DMS153 (cell line): ENCODE results near the gene KYAT1.

Experiments used
- DNase-seq: peaks from one replicate; lab custom pipeline; 2025; lab: John Stamatoyannopoulos, UW

KYAT1 gene

DNA sequence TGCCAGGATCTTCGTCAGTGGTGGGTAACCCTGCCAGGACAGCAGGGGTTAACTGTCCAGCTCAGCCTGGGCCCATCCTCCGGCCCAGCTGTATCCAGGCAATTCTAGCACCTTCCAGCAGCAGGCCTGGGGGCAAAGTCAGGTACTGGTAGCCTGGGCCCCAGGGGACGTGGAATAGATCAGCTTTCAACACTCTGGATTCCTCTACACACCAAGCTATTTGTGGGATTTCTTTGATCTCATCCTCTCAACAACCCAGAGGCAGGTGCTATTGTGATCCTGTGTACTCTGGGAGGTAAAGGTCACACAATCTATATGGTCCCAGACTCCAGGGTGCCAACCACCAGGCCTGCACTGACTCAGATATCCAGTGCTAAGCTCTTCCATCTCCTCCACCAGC lies 43.4 kb downstream of the KYAT1 start:
- DNase-seq: no peak

DNA sequence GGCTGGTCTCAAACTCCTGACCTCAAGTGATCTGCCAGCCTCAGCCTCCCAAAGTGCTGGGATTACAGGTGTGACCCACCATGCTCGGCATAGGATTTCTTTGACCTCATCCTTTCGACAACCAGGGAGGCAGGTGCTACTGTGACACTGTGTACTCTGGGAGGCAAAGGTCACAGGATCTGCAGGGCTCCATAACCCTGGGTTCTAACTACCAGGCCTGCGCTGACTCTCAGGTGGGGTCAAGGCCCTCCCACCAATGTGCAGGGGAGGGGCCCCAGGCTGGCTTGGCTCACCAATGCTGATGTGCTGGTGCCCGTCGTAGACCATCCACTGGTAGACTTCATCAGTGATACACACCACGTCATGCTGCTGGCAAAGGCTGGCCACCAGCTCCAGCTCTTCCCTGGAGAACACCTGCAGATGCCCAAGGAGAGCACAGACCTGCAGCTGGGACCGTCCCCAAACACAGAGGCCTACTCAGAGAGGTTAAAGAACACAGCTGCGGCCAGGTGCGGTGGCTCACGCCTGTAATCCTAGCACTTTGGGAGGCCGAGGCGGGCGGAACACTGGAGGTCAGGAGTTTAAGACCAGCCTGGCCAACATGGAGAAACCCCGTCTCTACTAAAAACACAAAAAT lies 45.1 kb downstream of the KYAT1 start:
- DNase-seq: no peak

DNA sequence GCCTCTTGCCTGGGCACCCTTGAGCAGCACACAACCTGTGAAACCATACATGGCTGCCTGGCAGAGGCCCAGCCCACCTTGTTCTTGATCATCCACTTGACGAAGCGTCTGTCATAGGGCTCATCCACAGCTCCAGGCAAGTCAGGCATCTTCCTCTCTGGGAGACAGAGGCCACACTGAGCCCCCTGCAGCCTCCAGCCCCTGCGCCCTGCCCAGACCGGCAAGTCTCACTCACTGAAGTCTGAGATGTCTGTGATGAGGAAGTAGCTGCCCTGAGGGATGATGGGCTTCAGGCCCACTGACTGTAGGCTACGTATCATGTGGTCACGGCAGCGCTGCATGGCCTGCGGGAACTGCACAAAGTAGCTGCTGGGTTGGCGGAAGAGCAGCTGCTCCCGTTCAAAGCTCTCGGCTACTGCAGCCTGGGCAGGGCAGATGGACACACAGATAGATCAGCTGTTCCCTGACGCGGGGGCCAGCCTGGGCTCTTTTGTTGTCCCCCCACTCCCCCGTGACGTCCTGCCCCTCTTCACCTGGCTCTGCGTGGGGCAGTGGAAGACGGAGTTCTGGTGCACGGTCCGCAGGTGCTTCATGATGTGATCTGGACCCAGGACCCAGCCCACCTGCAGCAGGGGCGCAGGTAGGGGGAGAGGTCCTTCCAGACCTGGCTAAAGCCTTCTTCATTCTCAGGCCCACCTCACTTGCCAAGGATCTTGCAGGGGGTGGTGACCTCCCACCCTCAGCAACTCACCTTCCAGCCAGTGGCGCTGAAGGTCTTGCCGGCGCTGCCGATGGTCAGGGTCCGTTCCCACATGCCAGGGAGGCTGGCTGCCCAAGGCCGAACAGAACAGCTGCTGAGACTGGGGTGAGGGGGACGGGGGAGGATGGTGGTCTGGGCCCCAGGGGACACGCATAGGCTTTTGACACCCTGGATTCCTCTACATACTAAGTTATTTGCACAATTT lies 46.2 kb downstream of the KYAT1 start:
- no peak for DNase-seq

DNA sequence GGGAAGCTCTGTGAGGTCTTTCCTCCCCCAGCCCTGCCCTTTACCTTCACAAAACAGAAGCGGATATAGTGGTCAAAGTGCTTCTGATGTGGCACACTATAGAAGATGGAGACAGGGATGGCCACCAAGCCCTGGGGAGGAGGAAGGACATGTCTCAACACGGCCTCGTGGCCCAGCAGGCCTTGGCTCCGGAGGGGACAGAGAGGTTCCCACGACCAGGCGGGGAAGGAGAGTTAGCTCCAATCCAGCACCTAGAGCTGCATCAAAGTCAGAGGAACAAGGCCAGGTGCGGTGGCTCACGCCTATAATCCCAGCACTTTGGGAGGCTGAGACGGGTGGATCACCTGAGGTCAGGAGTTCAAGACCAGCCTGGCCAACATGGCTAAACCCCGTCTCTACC lies 48.1 kb downstream of the KYAT1 start:
- DNase-seq: no peak

DNA sequence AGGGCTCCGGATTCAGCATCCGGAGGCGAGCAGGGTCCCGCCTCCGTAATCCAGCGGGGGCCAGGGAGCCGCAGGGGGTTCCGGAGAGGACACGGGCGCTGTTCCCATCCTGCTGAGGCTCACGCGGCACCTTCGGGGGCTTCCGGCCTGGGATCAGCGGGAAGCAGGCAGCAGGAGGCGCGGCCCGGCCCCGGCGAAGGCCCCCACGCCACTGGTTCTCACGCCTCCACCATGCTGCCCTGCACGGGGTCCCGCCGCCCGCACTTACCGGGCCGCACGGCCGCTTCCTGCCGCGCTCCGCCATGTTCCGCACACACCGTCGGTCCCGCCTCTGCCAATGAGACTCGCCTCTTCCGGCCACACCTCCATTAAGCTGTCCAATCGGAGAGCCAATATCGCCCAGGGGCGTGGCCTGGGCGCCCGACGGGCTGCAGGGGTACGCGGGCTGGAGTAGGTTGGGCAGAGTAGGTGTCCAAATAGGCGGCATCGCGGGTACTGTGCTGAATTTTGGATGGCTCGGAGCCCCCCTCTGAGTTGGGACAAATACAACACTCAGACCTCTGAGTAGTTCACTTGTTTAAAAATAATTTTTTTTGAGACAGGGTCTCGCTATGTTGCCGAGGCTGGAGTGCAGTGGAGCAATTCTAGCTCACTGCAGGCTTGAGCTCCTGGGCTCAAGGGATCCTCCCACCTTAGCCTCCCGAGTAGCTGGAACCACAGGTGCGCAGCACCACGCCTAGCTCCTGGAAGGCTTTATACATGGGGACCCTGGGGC lies 52.1 kb downstream of the KYAT1 start, which contains the start of gene SPOUT1:
SPOUT1 (minus strand) TSS at position 318 of the 775 bp plus-strand sequence; CDS start at position 304, 14 bp downstream.
- DNase-seq: peak; percentile 85

DNA sequence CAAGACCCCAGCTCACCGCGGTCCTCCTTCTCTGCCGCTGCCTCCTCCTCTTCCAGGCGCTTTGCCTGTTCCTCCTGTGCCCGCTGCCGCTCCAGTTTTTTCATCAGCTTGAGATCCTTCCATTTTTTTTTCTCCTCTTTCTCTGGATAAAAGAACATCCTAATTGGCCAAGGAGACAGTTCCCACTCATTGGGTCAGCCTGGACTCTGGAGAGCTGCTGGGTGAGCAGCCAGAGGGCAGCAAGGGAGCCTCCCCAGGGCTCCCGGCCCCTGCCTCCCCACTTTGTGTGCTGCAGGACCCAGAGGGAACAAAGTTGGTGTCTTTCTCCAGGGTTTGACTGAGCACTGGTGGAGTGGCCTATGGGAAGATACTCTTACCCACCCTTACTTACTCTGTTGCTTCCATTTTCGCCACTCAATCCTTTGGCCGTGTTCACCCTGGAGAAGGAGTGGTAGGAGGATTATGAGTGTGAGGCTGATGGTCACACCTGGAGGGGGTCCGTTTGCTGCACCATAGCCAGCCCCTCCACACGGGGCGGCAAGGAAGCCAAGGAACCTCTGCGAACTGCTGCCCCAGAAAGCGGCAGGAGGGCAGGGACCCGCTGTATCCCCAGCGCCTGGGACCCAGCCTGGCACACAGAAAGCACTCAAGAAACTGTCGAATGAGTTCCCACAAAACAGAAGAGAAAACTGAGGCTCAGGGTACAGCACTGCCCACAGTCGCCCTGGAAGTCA lies 52.9 kb downstream of the KYAT1 start:
- DNase-seq: no peak

DNA sequence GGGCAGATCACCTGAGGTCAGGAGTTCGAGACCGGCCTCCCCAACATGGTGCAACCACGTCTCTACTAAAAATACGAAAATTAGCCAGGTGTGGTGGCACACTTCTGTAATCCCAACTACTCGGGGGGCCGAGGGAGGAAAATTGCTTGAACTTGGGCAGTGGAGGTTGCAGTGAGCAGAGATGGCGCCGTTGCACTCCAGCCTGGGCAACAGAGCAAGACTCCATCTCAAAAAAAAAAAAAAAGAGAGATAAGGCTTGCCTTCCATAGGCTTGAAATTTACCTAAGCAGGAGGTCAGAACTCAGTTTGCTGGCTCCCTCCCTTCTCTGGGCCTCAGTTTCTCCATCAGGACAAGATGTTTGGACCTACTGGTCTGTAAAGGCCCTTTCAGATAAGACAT lies 53.5 kb downstream of the KYAT1 start:
- DNase-seq: no peak

DNA sequence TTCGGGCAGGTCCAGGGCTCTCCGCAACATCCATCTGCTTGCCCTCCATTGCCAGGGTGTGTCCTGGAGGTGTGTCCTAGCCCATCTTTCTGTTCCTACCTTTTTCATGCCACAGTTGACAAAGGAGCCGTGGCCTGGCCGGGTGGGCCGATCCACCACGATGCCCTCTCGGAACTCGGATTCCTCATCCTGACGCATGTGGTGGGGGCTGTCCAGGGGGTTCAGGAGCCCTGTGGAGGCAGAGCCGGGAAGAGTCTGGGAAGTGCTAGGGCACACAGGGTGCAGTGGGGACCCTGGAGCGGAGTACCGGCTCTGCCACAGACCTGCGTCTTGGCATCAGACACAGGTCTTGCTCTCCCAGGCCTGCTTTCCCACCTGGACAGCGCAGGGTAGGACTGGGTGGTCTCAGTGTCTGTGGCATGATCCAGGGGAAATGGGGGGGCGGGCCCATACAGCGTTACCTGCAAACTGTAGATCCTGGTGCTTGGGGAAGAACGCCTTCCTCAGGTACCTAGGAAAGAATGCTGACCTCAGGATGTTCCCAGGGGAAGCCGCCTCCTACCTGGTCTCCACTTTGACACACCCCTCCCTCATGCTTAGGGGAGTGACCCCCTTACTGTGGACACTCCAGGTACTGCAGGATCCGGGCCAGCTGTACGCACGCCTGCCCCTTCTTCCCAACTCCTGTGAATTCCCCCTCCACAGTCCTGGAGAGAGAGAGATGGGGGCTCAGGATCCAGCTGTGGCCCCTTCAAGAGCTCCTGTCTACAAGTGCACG lies 55.6 kb downstream of the KYAT1 start:
- DNase-seq: no peak

DNA sequence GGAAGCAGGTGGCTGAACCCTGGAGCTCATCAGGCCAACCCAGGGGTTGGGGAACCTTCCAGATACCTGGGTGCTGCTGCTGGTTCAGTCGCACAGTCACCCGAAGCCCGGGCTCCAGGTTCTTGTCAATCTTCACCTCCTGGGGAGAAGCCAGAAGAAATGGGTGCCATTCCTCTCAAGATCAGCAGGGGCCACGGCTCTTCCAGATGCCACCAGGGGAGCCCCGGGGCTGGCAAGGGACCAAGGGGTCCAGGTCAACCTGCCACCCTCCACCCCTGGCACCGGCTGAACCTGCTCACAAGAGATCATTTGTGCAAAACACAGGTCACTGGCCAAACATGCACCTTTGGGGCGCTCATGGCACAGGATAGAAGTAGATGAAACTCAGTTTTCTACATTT lies 56.8 kb downstream of the KYAT1 start:
- no peak for DNase-seq

DNA sequence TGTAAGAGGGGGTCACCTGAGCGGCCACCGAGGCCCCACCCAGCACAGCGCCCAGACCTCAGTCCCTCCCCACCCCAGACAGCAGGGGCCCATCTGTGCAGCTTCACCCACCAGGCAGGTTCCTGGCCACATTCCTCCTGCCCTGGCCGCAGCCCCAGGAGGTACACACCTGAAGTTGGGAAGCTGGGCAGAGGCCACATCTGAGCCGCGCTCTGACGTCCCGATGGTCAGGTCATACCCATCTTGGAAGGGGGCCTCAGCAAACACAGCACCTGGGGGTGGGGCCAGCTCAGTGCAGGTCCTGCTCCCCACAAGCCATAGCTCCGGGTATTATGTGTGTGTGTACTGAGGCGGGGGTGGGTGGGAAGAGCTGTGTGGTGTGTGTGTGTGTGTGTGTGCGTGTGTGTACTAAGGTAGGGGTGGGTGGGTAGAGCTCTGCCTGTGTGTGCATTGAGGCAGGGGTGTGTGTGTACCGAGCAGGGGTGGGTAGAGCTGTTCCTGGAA lies 57.8 kb downstream of the KYAT1 start:
- no peak for DNase-seq

DNA sequence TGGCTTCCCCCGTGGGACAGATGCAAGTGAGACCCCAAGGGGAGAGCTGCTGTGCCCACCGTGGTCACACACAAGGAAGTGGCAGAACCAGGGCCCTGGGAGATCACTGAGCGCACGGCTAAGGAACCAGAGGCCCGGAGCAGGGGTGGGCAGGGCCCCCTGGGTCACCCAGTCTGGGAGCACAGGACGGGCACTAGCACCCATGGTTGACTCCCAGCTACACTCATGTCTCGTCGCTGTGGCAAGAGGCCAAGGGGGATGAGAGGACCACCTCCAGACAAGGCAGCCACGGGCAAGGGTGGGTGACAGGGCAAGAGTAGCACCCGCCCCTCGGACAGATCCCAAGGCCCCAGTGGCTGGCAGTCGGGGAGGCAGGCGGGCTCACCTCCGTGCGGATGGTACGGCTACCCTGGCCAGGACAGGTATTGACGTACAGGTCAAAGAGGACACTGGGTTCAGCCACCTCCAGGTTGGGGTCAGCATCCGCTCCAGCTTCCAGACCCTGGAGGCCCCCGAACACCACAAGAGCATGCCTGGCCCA lies 58.3 kb downstream of the KYAT1 start:
- DNase-seq: no peak

DNA sequence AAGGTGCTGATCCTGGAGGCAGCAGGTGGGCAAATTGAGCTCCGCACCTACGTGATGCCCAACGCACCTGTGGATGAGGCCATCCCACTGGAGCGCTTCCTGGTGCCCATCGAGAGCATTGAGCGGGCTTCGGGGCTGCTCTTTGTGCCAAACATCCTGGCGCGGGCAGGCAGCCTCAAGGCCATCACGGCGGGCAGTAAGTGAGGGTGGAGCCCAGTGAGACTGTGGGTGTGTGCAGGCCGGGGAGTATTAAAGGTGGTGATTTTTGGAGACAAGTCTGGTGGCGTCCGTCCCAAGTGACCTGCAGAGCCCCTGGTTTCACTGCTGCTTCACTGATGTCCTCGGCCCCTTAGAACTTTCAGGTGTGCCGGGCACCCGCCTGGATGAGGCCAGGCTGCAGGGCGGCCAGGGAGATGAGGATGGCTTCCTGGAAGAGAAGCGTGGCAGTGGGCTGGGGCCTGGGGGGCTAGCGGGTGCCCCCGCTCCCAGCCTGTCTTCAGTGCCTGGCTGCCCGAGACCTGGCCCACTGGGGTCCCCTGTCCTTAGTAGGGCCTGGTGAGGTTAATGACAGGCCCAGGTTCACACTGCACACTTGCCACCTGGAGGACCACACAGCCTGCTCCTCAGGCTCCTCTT lies 59.2 kb downstream of the KYAT1 start:
- no peak for DNase-seq

DNA sequence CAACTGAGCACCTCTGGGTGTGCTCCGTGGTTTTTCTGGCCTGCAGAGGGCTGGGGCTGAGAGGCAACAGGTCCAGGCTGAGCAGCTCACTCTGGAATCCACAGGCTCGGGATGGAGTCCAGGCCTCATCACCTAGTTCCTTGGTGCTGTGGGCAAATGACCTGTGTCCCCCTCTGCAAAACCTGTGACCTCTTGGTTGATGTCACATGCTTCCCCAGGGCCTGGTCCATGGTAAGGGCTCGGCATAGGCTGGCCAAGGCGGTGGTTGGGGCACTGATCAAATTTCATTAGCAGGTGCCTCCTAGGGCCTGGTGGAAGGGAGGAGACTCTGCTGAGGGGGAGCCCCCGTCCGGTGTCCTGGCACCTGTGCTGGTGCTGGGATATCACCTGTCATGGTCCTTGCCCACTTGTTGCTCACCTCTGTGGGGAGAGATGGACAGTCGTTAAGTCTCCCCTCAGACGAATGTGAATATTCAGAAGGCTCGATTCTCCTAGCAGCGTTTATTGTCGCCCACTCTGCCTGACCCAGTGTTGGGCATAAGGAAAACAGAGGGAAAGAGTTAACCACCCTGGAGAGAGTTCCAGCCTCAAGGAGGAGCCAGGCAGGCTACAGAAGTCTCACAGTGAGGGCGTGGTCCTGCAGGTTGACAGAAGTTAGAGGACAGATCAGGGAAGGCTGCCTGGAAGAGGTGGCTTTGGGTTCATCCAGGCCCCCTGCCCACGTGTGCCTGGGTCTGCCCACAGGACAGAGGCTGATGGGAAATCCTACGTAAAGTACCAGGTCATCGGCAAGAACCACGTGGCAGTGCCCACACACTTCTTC lies 60.0 kb downstream of the KYAT1 start:
- DNase-seq: no peak

DNA sequence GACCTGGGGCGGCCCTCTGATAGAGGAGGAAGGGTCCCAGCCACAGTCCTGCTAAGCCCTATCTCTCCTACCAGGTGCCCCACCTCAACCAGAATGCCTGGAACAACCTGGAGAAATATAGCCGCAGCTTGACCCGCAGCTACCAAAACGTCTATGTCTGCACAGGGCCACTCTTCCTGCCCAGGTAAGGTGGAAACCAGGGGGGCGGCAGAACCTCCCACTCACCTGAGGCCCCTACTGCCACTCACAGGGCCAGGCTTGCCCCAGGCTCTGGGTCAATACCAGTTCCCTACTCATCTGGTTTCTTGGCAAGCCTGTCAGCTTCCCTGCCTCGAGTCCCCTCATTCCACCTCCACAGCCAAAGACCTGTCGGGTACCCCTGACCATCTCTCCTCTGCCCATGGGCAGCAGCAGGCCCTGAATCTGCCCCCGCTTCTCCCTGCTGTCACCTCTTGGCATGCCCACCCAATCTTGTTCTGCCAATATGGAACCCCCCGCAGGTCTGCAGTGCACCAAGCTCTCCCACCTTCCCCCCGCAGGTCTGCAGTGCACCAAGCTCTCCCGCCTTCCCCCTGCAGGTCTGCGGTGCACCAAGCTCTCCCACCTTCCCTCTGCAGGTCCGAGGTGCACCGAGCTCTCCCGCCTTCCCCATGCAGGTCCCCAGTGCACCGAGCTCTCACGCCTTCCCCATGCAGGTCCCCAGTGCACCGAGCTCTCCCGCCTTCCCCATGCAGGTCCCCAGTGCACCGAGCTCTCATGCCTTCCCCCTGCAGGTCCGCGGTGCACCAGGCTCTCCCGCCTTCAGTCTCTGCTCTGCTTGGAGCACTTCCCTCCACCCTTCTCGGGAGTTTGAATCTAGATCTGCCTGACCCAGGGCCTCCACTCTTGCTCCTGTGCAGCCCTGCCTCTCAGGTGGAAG lies 60.8 kb downstream of the KYAT1 start:
- no peak for DNase-seq

DNA sequence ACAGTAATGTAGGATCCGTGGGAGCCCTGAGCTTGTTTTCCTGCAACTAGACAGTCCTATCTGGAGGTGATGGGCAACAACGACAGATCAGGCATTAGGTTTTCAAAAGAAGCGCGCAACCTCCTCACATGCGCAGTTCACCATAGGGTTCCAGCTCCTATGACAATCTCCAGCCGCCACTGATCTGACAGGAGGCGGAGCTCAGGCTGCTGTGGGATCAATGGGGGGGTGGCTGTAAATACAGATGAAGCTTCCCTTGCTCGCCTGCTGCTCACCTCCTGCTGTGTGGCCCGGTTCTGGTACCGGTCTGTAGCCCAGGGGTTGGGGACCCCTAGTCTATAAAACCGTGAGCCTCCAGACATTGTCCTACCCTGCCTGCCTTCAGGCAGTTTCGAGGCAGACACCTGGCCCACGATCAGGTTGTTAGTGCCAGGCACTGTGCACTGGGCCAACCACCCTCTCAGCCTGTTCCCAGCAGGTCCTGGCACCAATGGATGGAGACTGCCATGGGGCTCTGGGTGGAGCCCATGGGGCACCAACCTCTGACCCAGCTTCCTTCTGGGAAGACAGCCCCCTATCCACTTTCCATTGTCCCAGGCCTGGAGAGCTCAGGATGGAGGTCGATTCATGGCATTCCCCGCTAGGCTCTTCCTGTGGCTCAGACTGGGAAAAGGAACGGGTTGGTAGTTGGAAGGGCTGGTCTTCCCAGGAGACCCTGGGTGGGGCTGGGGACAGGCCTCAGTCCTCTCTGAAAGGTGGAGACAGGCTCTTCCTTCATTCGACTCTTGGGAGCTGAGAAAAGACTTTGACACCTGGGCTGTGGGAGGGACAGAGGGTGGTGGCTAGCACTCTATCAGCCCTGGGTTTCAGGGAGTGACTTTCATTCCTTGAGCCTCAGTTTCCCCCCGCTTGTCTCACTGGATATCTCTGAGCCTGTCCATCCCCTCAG lies 61.8 kb downstream of the KYAT1 start:
- DNase-seq: peak; percentile 3

DNA sequence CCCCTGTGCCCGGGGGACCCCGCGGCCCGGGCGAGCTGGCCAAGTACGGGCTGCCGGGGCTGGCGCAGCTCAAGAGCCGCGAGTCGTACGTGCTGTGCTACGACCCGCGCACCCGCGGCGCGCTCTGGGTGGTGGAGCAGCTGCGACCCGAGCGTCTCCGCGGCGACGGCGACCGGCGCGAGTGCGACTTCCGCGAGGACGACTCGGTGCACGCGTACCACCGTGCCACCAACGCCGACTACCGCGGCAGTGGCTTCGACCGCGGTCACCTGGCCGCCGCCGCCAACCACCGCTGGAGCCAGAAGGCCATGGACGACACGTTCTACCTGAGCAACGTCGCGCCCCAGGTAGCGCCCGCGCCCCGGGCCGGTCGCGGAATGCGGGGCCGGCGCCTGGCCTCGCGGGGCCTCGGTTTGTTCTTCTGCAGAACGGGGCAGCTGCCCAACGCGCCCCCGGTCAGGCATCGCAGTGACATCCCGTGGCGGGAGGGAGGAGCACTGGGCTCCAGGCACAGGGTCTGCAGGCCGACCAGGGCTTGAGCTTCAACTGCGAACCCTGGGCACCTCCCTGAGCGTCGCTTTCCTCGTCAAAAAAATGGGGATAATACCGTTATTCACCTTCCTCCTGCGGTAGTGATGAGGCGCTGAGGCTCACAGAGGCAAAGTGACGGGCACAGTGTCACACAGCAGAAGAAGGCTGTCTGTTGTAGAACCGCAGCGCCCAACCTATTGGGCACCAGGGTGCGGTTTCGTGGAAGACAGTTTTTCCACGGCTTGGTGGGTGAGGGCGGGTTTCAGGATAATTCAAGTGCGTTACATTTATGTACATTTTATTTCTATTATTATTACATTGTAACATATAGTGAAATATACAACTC lies 62.7 kb downstream of the KYAT1 start:
- no peak for DNase-seq
